Ammon's horn (tissue), 1 donor: ENCODE results near the gene LAD1.

Experiments used
- DNase-seq: peaks from one replicate; pipeline ENCODE4 v3.0.0-alpha.2; 2016; ENCODE audit warnings: low spot score

Gene LAD1

GRCh38 chr1:201347498-201348210, 51.5 kb downstream of the LAD1 start:
- DNase-seq: no peak

- no peak for DNase-seq
Observed at GRCh38 chr1:201346987-201347386, 52.1 kb downstream of the LAD1 start.

- peak; percentile 24 for DNase-seq
Observed at GRCh38 chr1:201346337-201346939, 52.7 kb downstream of the LAD1 start.

GRCh38 chr1:201345081-201345355, 54.1 kb downstream of the LAD1 start:
- no peak for DNase-seq

GRCh38 chr1:201344206-201345080, 54.7 kb downstream of the LAD1 start:
- DNase-seq: no peak

- no peak for DNase-seq
Observed at GRCh38 chr1:201341377-201341776, 57.7 kb downstream of the LAD1 start.

GRCh38 chr1:201336711-201337450, 62.2 kb downstream of the LAD1 start:
- DNase-seq: no peak

- no peak for DNase-seq
Observed at GRCh38 chr1:201335901-201336300, 63.2 kb downstream of the LAD1 start.

GRCh38 chr1:201335174-201335870, 63.8 kb downstream of the LAD1 start:
- DNase-seq: no peak

GRCh38 chr1:201334325-201335173, 64.6 kb downstream of the LAD1 start:
- no peak for DNase-seq

GRCh38 chr1:201332616-201333335, 66.3 kb downstream of the LAD1 start:
- DNase-seq: no peak

GRCh38 chr1:201332021-201332420, 67.1 kb downstream of the LAD1 start:
- no peak for DNase-seq

- no peak for DNase-seq
Observed at GRCh38 chr1:201331166-201331565, 68.0 kb downstream of the LAD1 start.
